IPS-NIHi11 (cell line): ENCODE measurements around the gene PSMC6.

Source experiments
- DNase-seq: peaks from one replicate; pipeline ENCODE4 v3.0.0; 2012; ENCODE audit warnings: mixed read lengths, low spot score

The PSMC6 gene

DNA sequence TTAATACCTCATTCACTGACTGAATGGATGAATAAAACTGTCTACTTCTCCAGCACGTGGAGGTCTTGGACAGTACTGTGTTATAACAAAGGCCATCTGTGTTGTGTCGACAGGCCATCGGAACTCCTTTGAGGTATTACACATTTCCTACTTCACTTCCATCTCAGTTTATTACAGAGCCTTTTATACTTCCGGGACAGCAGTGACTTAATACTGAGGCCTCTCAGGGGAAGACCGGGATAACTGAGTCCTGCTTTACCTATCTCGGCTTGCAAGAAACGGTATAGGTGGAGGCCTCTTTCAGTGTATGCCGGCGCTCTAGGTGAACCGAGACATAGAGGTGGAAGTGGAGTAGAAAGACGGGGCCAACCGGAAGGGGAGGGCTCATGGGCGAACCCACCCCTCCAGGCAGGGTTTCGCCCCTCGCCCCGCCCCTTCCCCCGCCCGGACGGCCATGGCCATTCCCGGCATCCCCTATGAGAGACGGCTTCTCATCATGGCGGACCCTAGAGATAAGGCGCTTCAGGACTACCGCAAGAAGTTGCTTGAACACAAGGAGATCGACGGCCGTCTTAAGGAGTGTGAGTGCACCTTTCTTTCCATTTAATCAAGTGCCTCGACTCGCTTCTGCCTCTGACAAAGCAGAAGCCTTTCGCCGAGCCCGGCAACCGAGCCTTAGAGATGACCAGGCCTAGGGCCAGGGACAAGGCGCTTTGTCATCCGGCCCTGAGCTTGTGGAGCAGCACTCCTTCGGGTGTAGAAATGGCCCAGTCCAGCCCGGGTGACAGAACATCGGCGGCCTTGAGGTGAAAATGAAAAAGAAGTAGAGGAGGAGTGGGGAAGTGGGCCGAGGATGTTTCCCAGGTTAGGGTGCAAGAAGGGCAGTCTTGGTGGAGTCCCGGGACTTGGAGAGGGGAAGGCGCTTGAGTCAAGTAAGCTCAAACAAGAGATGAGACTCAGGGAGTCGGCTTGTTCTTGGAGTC is at the start of gene PSMC6:
Gene PSMC6 (plus strand): TSS at position 477 of the 983 bp plus-strand sequence. CDS start 20 bp downstream, at position 497.
- peak; percentile 96 for DNase-seq

DNA sequence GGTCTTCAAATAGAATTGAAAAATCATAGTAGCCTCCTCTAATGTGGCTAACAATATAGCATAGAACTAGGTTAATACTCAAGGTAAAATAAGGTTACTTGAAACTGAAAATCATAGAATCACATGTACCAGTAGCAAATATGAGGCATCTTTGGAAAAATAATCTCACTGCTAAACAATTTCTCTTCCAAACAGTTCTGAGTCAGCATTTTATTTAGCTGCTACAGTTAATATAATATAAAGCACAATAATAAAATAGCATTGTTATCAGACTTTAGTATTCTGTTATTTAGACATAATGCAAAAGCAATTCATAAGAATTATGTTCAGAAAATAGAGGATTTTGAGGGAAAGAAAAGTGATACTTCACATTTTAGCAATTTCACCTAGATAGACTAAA is 46.7 kb upstream of the PSMC6 start:
- no peak for DNase-seq

DNA sequence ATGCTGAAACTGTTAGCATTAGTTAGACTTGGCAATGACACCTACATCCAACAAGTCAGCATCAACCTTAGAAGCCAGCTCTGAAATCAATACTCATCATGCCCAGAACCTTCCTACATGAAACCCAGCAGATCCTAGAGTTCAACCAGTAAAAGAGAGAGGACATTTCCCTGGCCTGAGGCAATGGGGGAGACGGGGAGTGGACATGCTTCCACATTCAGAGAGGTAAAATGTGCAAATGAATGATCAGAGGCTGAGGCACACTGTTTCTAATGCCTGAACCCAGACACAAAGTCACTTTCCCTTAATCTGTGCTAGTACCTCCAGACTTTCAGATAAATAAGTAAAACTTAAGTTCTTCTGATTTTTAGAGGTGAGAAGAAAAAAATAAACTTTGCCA is 46.2 kb upstream of the PSMC6 start:
- DNase-seq = no peak

DNA sequence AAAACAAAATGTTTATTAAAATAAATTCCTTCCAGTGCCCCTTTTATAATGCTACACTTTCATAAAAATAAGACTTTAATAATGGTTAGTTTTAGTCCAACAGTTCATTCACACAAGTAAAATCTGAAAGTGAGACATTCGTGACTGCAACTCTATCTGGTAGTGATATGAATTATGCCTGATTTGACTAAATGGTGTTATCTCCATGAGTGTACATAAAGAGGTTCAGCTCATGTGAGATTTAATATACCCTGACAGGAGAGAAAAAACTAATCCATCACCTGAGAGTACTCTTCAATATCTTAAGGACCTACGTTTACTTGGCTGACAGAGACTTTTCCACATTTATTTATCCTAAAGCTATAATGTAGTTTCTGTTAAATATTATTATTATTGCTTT is 45.7 kb upstream of the PSMC6 start:
- no peak for DNase-seq

DNA sequence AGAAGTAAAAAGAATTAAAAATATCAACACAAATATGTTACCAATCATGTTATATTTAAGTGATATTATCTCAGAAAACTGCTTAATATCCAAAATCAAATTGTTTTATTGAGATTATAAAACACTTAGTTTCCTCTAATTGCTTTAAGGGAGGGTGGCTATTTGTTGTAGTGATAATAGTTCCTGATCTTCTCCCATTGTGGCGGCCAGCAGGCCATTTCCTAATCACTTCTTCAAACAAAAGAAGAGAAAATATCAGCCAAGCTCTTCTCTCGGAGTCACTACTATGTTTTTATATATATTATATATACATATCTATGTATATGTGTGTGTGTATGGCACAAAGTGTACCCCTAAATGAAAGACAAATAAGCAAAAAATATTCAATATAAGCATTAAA is 43.1 kb upstream of the PSMC6 start:
- peak; percentile 23 for DNase-seq

DNA sequence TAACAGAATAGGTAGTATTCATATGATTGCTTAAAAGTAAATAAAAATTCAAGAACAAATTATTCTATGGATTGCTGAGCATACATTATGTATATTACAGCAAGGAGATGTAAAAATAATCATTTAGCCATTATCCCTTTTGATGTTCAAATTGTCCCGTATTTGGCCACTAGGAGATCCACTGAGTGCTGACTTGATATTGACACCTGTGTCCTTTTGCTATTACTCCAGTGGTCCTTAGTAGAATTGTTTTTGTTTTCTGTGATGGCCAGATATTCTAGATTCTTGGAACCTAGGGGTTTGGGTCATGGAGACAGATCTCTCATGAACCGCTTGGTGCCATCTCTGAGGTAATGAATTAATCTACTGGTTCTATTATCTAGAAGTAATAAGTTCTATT is 28.4 kb upstream of the PSMC6 start:
- DNase-seq = peak; percentile 13

DNA sequence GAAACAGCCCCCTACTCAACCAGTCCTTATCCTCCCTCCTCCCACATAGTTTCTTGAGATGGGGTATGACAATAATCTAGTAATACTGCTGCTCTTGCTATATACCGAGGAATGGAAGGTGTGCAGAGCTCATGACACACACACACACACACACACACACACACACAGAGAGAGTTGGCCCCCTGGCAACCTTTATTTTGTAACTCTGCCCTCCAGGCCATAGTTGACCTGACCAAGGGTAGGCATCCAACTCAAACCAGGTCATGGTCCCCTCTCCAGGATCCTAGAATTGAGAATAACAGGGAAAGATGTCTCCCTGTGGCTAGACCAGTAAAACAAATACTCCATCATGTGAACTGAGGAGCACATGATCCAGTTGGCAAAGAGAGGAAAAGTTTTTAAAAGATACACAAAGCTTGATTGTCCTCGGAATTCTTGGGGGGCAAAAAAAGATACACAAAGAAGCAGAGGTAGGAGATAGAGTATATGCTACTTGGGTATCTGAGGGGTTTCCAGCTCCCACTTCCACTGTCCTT is 22.9 kb upstream of the PSMC6 start:
- DNase-seq = no peak

DNA sequence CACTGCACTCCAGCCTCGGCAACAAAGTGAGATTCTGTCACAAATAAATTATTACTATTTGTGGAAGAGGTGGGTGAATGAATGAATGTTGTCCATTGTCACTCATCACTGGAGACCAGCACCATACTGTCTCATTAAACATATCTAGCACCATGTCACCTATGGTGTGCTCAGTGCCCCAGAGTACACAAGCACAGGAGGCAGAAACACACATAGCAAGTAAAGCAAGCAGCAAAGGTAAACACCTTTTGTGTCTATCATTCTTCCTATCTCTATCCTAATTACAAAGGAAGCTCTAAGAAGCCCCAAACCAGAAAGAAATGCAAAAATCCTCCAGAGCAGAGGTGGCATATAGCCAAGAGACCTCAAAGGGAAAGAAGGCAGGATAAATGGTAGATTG is 20.8 kb upstream of the PSMC6 start:
- no peak for DNase-seq

DNA sequence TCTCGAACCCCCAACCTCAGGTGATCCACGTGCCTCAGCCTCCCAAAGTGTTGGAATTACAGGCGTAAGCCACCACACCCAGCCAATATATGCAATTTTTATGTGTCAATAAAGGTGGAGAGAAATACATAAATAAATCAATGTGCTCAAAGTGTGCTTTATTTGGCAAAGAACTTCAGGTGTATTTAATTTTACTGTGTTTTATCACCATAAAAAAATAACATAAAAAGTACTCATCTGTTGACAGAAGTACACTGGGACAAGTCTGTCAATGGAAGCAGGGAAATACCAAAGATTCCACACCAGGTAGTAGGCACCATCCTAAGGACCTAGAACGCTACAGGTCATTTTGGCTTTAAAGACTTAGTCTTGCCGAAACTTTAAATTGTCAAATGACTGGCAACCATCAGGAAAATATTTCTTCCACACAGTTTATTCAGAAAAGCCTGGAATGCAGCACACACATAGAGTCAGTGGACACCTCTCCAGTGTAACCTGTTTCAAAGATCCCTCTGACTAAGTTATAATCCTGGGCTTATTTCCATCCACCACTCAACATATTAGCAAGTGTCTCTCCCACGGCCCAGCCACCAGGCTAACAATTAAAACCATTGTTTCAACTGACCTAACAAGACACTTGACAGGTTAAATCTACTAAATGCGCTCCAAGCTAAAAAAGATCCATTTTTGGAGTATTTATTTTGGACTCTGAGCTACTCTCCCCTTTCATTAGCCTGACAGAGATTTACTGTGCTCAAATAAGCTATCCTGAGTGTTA is 15.8 kb upstream of the PSMC6 start:
- no peak for DNase-seq

DNA sequence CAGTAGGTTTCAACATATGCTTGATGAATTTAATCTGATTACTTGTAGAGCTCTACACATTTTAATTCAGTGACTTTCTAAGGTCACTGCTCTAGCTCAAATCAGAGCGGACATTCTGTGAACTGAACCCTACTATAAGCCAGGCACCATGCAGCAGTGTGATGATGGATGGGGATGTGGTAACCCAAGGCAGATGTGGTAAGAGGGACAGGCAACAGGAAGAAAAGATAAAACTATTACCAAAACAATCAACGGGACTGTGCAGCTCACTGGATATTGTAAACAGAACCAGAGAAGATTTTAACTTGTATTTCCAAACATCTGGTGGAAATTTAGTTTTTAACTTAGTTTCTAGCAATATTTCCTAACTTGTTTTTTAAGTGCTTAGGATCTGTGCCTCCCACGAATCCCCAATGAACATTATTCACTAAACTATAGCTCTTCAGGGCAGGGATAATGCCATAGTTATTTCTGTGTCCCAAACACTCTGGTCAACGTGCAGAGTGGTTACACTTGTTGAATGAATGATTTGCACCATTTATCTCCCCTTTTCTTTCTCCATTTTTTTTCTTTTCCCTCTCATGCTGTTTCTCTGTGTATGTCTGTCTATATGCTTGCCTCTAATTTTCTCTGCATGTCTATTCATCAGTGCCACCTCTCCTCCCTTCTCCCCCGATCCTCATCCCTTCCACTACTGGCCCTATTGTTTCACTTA is 14.6 kb upstream of the PSMC6 start:
- DNase-seq = no peak

DNA sequence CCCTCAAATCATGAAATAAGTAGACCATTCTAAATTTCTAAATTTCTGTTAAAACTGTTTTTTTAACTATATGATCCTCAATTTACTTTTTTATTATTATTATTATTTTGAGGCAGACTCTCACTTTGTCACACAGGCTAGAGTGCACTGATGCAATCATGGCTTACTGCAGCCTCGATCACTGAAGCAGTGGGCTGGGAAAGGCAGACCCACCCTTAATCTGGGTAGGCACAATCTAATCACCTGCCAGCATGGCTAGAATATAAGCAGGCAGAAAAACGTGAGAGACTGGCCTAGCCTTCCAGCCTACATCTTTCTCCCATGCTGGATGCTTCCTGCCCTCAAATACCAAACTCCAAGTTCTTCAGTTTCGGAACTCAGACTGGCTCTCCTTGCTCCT is 14.0 kb upstream of the PSMC6 start:
- no peak for DNase-seq

DNA sequence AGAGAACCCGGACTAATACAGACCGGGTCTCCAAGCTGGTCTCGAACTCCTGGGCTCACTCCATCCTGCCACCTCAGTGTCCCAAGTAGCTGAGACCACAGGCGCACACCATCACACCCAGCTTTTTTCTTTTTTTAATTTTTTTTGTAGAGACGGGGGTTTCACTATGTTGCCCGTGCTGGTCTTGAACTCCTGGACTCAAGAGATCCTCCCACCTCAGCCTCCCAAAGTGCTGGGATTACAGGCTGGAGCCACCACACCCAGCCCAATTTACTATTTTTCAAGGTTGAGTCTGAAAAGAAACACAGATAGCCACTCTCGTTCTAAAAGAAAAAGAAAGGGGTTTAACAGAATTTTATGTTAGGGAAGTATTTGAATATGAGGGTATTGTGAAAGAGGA is 13.5 kb upstream of the PSMC6 start:
- no peak for DNase-seq

DNA sequence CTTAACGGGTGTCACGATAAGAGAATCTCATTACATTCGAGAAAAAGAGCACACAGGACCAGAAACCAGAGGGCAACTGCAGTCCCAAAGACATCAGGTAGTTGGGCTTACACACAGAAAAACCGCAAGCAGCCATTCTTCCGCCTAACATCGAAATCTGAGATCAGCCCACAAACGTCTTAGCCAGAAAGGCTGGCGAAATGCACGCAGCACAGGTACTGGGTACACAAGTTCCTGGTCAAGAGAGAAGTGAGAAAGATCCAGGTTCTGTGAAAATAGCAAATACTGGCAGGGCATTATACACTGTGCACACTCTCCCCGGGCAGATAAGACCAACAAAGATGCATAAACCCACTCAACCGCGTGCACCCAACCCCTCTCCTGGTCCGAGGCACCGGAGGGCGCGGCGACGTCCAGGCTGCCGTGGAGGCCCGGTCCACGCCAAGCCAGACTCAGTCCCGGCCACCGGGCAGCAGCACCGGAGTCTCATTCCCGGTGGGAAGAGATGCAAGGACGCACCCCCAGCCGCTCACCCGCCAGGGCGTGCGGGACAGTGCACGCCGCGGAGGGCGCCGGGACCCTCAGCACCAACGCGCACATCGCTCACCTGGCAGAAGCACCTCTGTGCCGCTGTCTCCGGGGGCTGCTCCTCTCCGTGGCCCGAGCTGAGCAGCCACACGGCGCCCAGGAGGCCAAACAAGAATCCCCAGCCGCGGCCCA is 12.1 kb upstream of the PSMC6 start:
- DNase-seq = peak; percentile 17

DNA sequence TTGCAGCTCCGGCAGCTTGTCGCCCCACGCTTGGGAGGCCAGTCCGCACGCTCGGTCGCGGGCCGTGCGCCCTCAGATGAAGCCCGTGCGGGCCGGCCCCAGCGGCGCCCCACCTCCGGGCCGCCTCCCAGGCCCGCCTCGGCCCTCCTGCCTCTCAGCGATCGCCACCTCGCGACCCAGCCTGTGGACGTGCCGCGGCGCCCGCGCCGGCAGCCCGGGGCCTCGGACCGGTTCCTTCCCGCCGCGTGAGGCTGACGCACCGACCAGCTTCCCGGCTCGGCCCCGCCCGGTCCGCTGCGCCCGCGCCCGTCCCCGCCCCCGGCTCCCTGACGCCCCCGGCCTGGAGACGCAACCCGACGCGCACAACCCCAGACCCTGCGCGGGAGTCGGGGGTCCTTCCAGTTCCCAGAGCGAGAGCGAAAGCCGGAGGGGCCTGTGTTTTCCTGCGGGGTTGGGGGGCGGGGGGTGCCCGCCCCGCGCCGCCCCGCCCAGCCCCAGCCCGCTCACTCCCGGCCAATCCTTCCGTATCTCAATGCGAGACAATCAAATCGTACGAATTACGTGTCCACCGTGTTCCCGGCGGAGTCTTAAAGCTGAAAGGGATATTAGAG is 11.4 kb upstream of the PSMC6 start, which contains the start of gene ERO1A:
Gene ERO1A (minus strand): TSS at position 78 of the 611 bp plus-strand sequence. CDS start 77 bp downstream, at position 1.
- DNase-seq = peak; percentile 80

DNA sequence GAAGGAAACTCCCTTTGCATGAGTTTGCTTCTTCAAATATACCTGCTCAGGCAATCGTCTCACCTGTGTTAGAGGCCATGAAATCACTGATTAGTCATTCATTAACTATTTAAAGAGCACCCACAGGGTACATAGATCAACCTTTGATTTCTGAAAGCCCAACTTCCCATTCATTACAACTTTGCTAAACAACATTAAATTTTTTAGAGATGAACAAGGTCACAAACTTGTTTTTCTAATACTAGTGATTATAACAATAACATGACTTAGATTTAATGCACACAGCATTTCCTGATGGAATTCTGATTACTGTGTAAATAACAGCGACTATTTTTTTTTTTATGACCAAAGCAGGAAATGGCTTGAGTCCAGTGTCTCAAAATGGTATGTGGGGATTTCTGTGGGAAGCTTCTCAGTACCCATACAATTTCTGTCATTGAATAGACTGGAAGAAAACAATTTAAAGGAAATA is 6.3 kb upstream of the PSMC6 start:
- DNase-seq = no peak

DNA sequence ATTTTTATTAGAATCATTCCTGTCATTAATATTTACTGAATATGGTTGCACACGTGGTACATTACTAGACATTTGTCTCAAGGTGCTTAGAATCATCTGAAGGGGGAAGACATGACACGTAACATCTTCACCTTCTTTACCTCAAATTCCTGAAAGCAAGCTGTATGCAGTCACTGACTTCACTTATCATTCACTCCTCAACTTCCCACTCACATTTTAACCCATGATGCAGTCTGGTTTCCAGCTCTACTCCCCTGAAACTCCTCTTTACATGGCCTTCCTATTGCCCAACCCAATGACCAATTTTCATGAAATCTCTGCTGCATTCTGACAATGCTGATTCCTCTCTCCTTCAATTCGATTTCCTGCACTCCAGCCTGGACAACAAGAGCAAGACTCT is 5.8 kb upstream of the PSMC6 start:
- no peak for DNase-seq

DNA sequence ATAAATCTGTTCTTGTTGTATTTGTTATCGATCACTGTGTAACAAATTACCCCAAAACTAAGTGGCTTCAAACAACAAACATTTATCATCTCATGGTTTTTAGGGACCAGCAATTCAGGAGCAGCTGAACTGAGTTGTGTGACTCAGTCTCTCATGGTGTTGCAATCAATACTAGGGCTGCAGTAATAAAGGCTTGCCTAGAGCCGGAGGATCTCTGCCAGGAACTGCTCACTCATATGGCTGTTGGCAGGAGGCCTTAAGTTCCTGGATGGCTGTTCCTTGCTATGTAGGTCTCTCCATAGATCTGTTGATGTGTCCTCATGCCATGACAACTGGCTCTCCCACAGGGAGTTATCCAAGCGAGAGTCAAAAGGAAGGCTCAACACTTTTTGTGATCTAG is 3.8 kb upstream of the PSMC6 start:
- no peak for DNase-seq

DNA sequence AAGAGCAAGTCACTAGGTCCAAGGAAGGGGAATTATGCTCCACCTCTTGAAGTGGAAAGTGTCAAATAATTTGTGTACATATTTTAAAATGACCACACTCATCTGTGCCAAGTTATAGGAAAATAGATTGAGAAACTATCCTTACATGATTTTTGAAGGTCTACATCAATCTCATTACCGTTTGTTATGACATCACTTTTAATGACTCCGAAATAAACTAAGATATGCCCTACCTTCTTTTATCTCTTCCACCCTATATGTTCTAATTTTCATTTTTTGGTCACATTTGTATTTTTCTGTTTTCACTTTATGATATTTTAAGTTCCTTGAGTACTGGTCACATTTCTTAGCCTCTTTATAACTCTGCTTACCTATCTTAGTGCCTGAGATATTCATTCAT is 3.3 kb upstream of the PSMC6 start:
- no peak for DNase-seq

DNA sequence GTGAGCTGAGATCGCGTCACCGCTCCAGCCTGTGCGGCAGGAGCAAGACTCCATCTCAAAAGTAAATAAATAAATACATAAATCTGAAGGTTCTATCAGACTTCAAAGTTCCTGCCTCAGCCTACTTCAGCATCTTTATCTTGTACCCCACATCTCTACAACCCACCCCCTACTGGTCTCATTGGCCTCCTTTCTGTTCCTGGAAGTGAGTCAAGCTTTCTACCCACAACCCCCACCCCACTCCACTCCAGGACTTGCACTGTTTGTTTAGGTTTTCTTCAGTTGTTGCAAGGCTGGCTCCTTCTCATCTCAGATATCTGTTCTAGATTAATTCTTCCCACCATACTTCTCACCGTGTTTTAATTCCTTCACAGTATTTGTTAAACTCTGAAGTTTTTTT is 714 bp upstream of the PSMC6 start:
- DNase-seq = peak; percentile 20

DNA sequence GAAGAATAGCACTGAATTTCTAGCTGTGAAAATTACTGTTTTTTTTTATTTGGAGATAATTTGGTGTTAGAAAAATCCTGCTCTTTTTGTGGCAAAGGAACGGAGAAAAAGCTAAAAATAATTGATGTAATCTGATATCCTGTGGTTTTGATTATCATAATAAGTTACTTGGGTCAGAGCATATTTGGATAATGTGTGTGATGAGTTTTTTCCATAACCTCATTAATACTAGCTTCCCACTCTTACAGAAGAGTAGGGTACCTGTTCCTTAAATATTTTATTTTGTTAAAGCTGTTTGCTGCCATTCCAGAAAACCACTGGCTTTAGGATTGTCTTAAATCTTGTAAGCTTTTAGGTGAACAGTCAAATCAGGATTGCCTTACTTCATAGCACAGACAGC is 4.7 kb downstream of the PSMC6 start:
- no peak for DNase-seq

DNA sequence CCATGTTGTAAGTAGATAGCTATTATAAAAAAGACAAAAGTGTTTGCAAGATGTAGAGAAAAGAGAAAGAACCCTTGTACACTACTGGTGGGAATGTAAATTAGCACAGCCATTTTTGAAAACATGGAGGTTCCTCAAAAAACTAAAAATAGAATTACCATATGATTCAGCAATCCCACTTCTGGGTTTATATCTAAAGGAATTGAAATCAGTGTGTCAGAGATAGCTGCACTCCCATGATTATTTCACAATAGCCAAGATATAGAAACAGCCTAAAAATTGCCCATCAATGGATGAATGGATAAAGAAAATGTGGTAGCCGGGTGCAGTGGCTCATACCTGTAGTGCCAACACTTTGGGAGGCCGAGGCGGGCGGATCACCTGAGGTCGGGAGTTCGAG is 9.2 kb downstream of the PSMC6 start:
- DNase-seq = no peak
